RWPE2 (cell line): ENCODE data around the gene ANTXR1.
"Not testable (repeated sequence)": the region's sequence is repeated elsewhere in the genome, so short reads cannot be mapped to it uniquely, and the experiment has no call there.

Experiments used
- ATAC-seq: fragments of 200-7000 bp; cut with Tn5 transposase; 3 replicates; pipeline ENCODE4 v1.9.1; 2021; ENCODE audit warnings: low read depth
- DNase-seq: peaks from one replicate; pipeline ENCODE4 v3.0.0-alpha.2; 2020; ENCODE audit warnings: low spot score
- H3K27ac ChIP-seq: fragments of 450-650 bp; 2 replicates; pipeline ENCODE4 v1.5.1; 2017; ENCODE audit warnings: mild to moderate bottlenecking; ENCODE audit not compliant: poor library complexity, severe bottlenecking
- H3K27me3 ChIP-seq: fragments of 250-450 bp; sonication (Bioruptor Pico); 2 replicates; pipeline ENCODE4 v1.5.1; 2021; ENCODE audit warnings: mild to moderate bottlenecking, moderate library complexity; ENCODE audit not compliant: insufficient read depth, poor library complexity, severe bottlenecking
- H3K36me3 ChIP-seq: fragments of 250-450 bp; sonication (Bioruptor Pico); 2 replicates; pipeline ENCODE4 v1.5.1; 2020; ENCODE audit warnings: low read depth, mild to moderate bottlenecking, moderate library complexity
- H3K4me1 ChIP-seq: fragments of 250-450 bp; sonication (Bioruptor Pico); 2 replicates; pipeline ENCODE4 v1.5.1; 2021; ENCODE audit warnings: mild to moderate bottlenecking, moderate library complexity; ENCODE audit not compliant: insufficient read depth, poor library complexity, severe bottlenecking
- H3K4me3 ChIP-seq: fragments of 250-450 bp; sonication (Bioruptor Pico); 2 replicates; pipeline ENCODE4 v1.5.1; 2021; ENCODE audit warnings: mild to moderate bottlenecking, moderate library complexity; ENCODE audit not compliant: severe bottlenecking
- H3K9me3 ChIP-seq: fragments of 250-450 bp; sonication (Bioruptor Pico); 2 replicates; pipeline ENCODE4 v1.5.1; 2021; ENCODE audit warnings: mild to moderate bottlenecking, moderate library complexity; ENCODE audit not compliant: severe bottlenecking
- CTCF ChIP-seq: fragments of 450-650 bp; IDR thresholded peaks from one replicate; pipeline ENCODE4 v1.5.1; 2017; ENCODE audit warnings: mild to moderate bottlenecking, moderate library complexity; ENCODE audit not compliant: poor library complexity, severe bottlenecking

The ANTXR1 gene

DNA sequence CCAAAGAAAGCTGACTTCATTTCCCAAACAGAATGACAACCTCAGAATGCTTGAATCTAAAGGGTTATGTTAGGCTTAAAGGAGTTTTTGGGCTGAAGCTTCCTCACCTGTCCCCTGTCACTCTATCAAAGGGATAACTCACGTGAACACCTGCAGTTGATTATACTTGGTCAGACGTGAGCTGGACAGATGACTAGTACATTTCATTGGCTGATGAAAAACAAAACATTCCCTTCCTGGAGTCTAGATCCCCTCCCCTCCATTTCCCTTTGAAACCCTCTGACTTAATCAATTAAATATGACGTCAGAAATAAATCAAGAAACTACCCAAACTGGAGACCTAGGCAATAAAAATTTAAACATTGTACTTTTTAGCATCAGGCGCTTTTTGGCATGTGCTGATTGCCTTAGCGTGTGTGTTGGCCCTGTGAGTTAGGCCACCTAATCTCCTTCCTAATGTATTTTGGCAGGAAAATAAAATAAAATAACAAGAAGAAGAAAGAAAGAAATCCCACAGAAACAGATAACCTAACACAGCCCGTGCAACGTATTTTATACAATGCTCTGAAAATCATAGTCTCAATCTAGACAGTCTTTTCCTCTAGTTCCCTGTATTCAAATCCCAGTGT, 159.0 kb downstream of the ANTXR1 start:
- Histone ChIP-seq H3K4me3 (no peak overlapping the region), H3K27me3 (no peaks in the 10 kb centered on the region), H3K27ac (no peak overlapping the region), H3K36me3 (peaks cover 5% of the 10 kb centered on the region; the same call in 1 of the 2 replicates), H3K9me3 (no peaks in the 10 kb centered on the region), H3K4me1 (peaks cover 2% of the 10 kb centered on the region)
- TF ChIP-seq CTCF = no peak
- DNase-seq (no peak), ATAC-seq (no peak)

DNA sequence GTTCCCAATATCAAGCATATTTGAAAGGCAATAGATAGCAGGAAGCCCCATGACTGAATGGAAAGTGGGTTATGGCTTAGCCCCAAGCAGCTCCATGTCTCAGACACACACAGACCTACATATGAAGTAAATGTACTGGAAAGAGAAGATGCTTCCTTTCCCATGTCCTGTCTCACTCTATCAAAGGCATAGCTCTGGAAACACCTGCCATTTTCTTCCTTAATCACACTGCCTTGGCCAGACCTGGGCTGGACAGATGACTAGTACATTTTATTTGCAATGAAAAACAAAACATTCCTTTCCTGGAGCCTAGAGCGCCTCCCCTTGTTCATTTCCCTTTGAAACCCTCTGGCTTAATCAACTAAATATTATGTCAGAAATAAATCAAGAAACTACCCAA, 160.7 kb downstream of the ANTXR1 start:
- no peak for DNase-seq
- Histone ChIP-seq H3K9me3 (no peaks in the 10 kb centered on the region), H3K4me3 (no peak overlapping the region), H3K4me1 (peaks cover 15% of the 10 kb centered on the region), H3K36me3 (peaks cover 5% of the 10 kb centered on the region; the same call in 1 of the 2 replicates), H3K27me3 (no peaks in the 10 kb centered on the region), H3K27ac (no peak overlapping the region)
- TF ChIP-seq CTCF = no peak
- ATAC-seq = no peak

DNA sequence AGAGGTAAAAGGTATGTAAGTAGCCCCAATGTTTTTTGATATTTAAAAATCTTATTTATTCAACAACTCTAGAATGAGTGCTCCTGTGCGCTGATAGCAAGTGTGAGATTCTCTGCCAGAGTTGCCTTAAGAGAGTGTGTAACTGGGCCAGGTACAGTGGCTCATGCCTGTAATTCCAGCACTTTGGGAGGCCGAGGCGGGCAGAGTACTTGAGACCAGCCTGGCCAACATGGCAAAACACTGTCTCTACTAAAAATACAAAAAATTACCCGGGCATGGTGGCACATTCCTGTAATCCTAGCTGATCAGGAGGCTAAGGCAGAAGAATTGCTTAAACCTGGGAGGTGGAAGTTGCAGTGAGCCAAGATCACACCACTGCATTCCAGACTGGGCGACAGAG, 161.2 kb downstream of the ANTXR1 start:
- H3K4me1 ChIP-seq = peaks cover 15% of the 10 kb centered on the region
- not testable (repeated sequence) for H3K27ac ChIP-seq, H3K27me3 ChIP-seq, DNase-seq, H3K9me3 ChIP-seq, ATAC-seq, H3K4me3 ChIP-seq, H3K36me3 ChIP-seq

- H3K27me3 ChIP-seq = no peaks in the 10 kb centered on the region
- H3K4me3 ChIP-seq = no peak overlapping the region
- peaks cover 5% of the 10 kb centered on the region; the same call in 1 of the 2 replicates for H3K36me3 ChIP-seq
- H3K27ac ChIP-seq = no peak overlapping the region
- H3K4me1 ChIP-seq = peaks cover 15% of the 10 kb centered on the region
- TF ChIP-seq CTCF = no peak
- ATAC-seq (no peak), DNase-seq (no peak)
- H3K9me3 ChIP-seq = no peaks in the 10 kb centered on the region
Observed at GRCh38 chr2:69175790-69176715, 163.1 kb downstream of the ANTXR1 start.

GRCh38 chr2:69177063-69177771, 164.2 kb downstream of the ANTXR1 start:
- ATAC-seq = no peak
- Histone ChIP-seq H3K36me3 (peaks cover 6% of the 10 kb centered on the region; the same call in 1 of the 2 replicates), H3K4me1 (peaks cover 15% of the 10 kb centered on the region), H3K27ac (peak overlapping the region; percentile 79), H3K4me3 (no peak overlapping the region), H3K9me3 (no peaks in the 10 kb centered on the region), H3K27me3 (no peaks in the 10 kb centered on the region)
- no peak for DNase-seq
- TF ChIP-seq CTCF = no peak
